ENCODE measurements around the gene SDHB.

Gene SDHB

GRCh38 chr1:16969057-16969611 lies 84.7 kb downstream of the SDHB start:
- DNase-seq (ENCODE audit: low read depth, low spot score), result no peak
